B cell (primary cell): ENCODE data around the gene LRRC36. TPM values are rescaled to one million over a fixed set of nuclear protein-coding genes. Genes with fewer than 3 reads are reported as not detected.

Source experiments
- ATAC-seq: fragments of 200-7000 bp; cut with Tn5 transposase; one replicate; pipeline ENCODE4 v1.10.0; 2021; ENCODE audit warnings: low read depth, mild to moderate bottlenecking, moderate number of reproducible peaks, moderate library complexity
- CTCF ChIA-PET: fragments of 350-600 bp; sonication (Branson Sonifier 250); formaldehyde crosslinking; loops from one replicate; lab custom pipeline; 2021; ENCODE audit warnings: antibody characterized with exemption, inconsistent platforms; lab: Charles Lee
- POLR2A ChIA-PET: fragments of 350-600 bp; sonication (Branson Sonifier 250); formaldehyde crosslinking; loops from one replicate; lab custom pipeline; 2021; ENCODE audit warnings: antibody characterized with exemption; lab: Charles Lee
- DNase-seq: peaks from one replicate; pipeline ENCODE4 v3.0.0; 2013
- H2AFZ ChIP-seq: 2 replicates; pipeline ENCODE4 v1.6.1; 2012; ENCODE audit warnings: mild to moderate bottlenecking, low read depth, low read length; ENCODE audit not compliant: insufficient read depth, poor library complexity, severe bottlenecking
- H3K27ac ChIP-seq, 2 donors: 1 replicate in 1 of 2; 2 replicates in 1 of 2; pipeline ENCODE4 v1.5.1; 2012 to 2013; ENCODE audit warnings: low read length in 2 of 2, mild to moderate bottlenecking in 2 of 2, moderate library complexity in 1 of 2
- H3K27me3 ChIP-seq, 4 experiments: fragments of 200-600 bp in 1 of 4; sonication (generic) in 1 of 4; replicated peaks in 1 of 4; 1 replicate in 2 of 4; 2 replicates in 2 of 4; pipeline versions ENCODE4 v1.6.1 to v1.7.0; 2013 to 2016; ENCODE audit warnings: low read length in 3 of 4, mild to moderate bottlenecking in 2 of 4, mixed read lengths in 1 of 4, moderate library complexity in 1 of 4; ENCODE audit not compliant: insufficient read depth in 4 of 4, control insufficient read depth in 3 of 4; ENCODE audit errors: control extremely low read depth in 1 of 4
- H3K36me3 ChIP-seq, 2 experiments: replicated peaks in 1 of 2; 1 replicate in 1 of 2; 2 replicates in 1 of 2; pipeline versions ENCODE4 v1.6.1 to v1.7.1; 2013; ENCODE audit warnings: low read length in 1 of 2; ENCODE audit not compliant: insufficient read depth in 2 of 2, control insufficient read depth in 1 of 2; ENCODE audit errors: control extremely low read depth in 1 of 2, extremely low read depth in 1 of 2
- H3K4me1 ChIP-seq, 2 donors: fragments of 200-600 bp in 1 of 2; sonication (generic) in 1 of 2; 1 replicate in 1 of 2; 2 replicates in 1 of 2; pipeline versions ENCODE4 v1.5.1 to v1.6.1; 2013 to 2017; ENCODE audit warnings: low read length in 2 of 2; ENCODE audit not compliant: control insufficient read depth in 2 of 2, insufficient read depth in 2 of 2
- H3K4me2 ChIP-seq: replicated peaks from 2 replicates; pipeline ENCODE3; 2012; ENCODE audit warnings: mild to moderate bottlenecking, low read depth, low read length; ENCODE audit not compliant: poor library complexity, severe bottlenecking
- H3K4me3 ChIP-seq, 5 experiments: fragments of 200-600 bp in 1 of 5; sonication (generic) in 1 of 5; 1 replicate in 3 of 5; 2 replicates in 2 of 5; pipeline versions ENCODE4 v1.5.1 to v1.7.0; 2011 to 2016; ENCODE audit warnings: low read length in 4 of 5, mild to moderate bottlenecking in 4 of 5, low read depth in 2 of 5, control low read depth in 1 of 5, moderate library complexity in 1 of 5; ENCODE audit not compliant: insufficient read depth in 1 of 5; ENCODE audit errors: control extremely low read depth in 1 of 5, extremely low read depth in 1 of 5
- H3K79me2 ChIP-seq: fragments of 200-600 bp; sonication (generic); one replicate; pipeline ENCODE4 v1.6.0; 2016; ENCODE audit warnings: low read length; ENCODE audit not compliant: control insufficient read depth, insufficient read depth
- H3K9ac ChIP-seq: fragments of 200-600 bp; sonication (generic); 2 replicates; pipeline ENCODE4 v1.6.1; 2017; ENCODE audit warnings: mild to moderate bottlenecking, low read length, moderate library complexity
- H3K9me3 ChIP-seq, 3 donors: one replicate each; pipeline versions ENCODE4 v1.6.1 to v1.7.1; 2013; ENCODE audit warnings: low read length in 2 of 3; ENCODE audit not compliant: control insufficient read depth in 2 of 3, insufficient read depth in 1 of 3; ENCODE audit errors: control extremely low read depth in 1 of 3
- H4K20me1 ChIP-seq: 2 replicates; pipeline ENCODE4 v1.6.0; 2012; ENCODE audit warnings: mild to moderate bottlenecking, low read length; ENCODE audit not compliant: insufficient read depth, control insufficient read depth, poor library complexity, severe bottlenecking
- H3K27ac Mint-ChIP-seq: one replicate; pipeline ENCODE4 v1.8.0; 2021; ENCODE audit warnings: mixed read lengths
- H3K27me3 Mint-ChIP-seq: one replicate; pipeline ENCODE4 v1.8.0; 2021; ENCODE audit warnings: mixed read lengths
- H3K4me1 Mint-ChIP-seq: one replicate; pipeline ENCODE4 v1.8.0; 2021; ENCODE audit warnings: mixed read lengths
- H3K4me3 Mint-ChIP-seq: one replicate; pipeline ENCODE4 v1.8.0; 2021; ENCODE audit warnings: mixed read lengths
- H3K9me3 Mint-ChIP-seq: one replicate; pipeline ENCODE4 v1.8.0; 2022; ENCODE audit warnings: mixed read lengths; ENCODE audit not compliant: insufficient read depth
- EZH2 ChIP-seq: IDR thresholded peaks from 2 replicates; pipeline ENCODE4 v1.6.1; 2012; ENCODE audit warnings: borderline replicate concordance, low read depth, mild to moderate bottlenecking, moderate library complexity, low read length; ENCODE audit not compliant: insufficient read depth, poor library complexity, severe bottlenecking
- WGBS: methylation state at CpG from one replicate; pipeline ENCODE4 v1.1.5; 2013; ENCODE audit warnings: missing lambda C conversion rate; ENCODE audit not compliant: insufficient coverage; 5-methylcytosine and 5-hydroxymethylcytosine counted together
- intact Hi-C: fragments of 100-400 bp; cut with micrococcal nuclease; formaldehyde crosslinking; loops from one replicate; pipeline ENCODE4 v1.10.0; 2022
- polyA plus RNA-seq: library from polyadenylated mRNA; depleted of rRNA; stranded (reverse); fragments of >200 nt; gene quantifications from 2 replicates; pipeline ENCODE4 v1.2.3, GENCODE V29; 2012
- total RNA-seq, 2 donors: library from RNA; stranded (reverse); fragments of 120-200 nt in 1 of 2; gene quantifications; 1 replicate in 1 of 2; 2 replicates in 1 of 2; pipeline versions ENCODE4 v1.2.3 to v1.2.4, GENCODE V29; 2013 to 2022
- TF ChIP-seq, protein P1 (sequence below): fragments of 200-600 bp; IDR thresholded peaks from one replicate; pipeline ENCODE4 v1.8.0; 2022; ENCODE audit warnings: antibody characterized with exemption, mild to moderate bottlenecking

LRRC36 gene
- total and polyA plus RNA-seq, 2 donors (not counting 1 experiment from before 2014, with no cell fraction given): 0.98 TPM; not detected in 1

DNA sequence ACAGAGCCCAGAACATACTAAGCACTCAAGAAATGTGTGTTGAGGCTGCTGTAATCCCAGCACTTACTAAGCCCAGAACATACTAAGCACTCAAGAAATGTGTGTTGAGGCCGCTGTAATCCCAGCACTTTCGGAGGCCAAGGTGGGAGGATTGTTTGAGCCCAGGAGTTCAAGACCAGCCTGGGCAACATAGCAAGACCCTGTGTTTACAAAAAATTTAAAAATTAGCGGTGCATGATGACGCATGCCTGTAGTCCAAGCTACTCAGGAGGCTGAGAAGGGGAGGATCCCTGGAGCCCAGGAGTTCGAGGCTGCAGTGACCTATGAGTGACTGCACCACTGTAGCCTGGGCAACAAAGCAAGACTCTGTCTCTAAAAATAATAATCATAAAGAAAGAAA lies 96.4 kb downstream of the LRRC36 start:
- H2AFZ ChIP-seq: no peak overlapping the region
- H3K9me3 ChIP-seq: no peaks in the 10 kb centered on the region
- no peaks in the 10 kb centered on the region for H3K36me3 ChIP-seq
- no peak overlapping the region for H3K9ac ChIP-seq
- intact Hi-C loops: no loop called here
- Mint-ChIP-seq H3K4me1 (no peaks in the 10 kb centered on the region), H3K27me3 (peaks cover 39% of the 10 kb centered on the region), H3K9me3 (no peaks in the 10 kb centered on the region), H3K27ac (no peak overlapping the region), H3K4me3 (no peak overlapping the region)
- no peak for DNase-seq
- H3K27ac ChIP-seq: no peak overlapping the region
- H3K4me2 ChIP-seq: no peak overlapping the region
- peaks cover 0 to under 1% of the 10 kb centered on the region in 2 donors for H3K4me1 ChIP-seq
- H3K27me3 ChIP-seq: peaks cover 0 to 19% (median 6%) of the 10 kb centered on the region in 4 experiments
- H3K4me3 ChIP-seq: no peak overlapping the region
- 95% methylated on average over 3 of the region's 5 CpGs for WGBS
- no peak for ATAC-seq
- CTCF ChIA-PET: no interaction called here
- no peaks in the 10 kb centered on the region for H4K20me1 ChIP-seq
- H3K79me2 ChIP-seq: no peaks in the 10 kb centered on the region
- TF ChIP-seq, protein P1, sequence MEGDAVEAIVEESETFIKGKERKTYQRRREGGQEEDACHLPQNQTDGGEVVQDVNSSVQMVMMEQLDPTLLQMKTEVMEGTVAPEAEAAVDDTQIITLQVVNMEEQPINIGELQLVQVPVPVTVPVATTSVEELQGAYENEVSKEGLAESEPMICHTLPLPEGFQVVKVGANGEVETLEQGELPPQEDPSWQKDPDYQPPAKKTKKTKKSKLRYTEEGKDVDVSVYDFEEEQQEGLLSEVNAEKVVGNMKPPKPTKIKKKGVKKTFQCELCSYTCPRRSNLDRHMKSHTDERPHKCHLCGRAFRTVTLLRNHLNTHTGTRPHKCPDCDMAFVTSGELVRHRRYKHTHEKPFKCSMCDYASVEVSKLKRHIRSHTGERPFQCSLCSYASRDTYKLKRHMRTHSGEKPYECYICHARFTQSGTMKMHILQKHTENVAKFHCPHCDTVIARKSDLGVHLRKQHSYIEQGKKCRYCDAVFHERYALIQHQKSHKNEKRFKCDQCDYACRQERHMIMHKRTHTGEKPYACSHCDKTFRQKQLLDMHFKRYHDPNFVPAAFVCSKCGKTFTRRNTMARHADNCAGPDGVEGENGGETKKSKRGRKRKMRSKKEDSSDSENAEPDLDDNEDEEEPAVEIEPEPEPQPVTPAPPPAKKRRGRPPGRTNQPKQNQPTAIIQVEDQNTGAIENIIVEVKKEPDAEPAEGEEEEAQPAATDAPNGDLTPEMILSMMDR: no peak
- no peak for TF ChIP-seq EZH2
- POLR2A ChIA-PET: no interaction called here

DNA sequence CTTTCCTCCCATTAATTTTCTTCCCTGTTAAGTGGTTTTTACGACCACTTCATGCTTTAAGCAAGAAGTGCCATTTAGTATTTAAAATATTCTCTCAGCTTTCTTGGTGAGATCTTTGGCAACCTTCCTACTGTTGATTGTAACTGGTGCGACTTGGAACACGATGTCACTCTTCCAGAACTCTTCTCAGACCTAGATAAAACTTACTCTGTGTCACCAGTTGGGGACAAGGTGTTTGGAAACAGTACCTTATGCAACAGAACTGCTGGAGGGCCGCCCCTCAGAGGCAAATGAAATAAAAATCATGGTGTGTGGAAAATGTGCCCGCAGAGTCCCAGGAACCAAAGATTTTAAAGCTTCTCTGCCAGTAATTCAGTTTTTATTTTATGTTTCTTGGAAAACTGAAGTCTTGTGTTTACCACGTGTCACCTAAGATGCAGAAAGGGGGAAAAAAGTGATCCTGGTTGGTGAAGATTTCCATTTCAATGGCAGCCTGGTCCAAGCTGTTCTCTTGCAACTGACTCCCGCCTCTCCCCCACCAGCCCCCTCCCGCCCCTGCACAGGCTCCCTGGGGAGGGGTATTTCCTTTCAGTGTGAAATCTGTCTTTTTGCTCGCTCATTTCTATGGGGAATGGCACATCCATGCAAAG lies 97.1 kb downstream of the LRRC36 start:
- 77% methylated on average over 2 of the region's 9 CpGs for WGBS
- Histone ChIP-seq H3K4me3 (no peak overlapping the region), H3K4me1 (peaks cover 4 to 5% of the 10 kb centered on the region in 2 donors), H3K9me3 (no peaks in the 10 kb centered on the region), H4K20me1 (no peaks in the 10 kb centered on the region), H3K27me3 (peaks cover 0 to 22% (median 4%) of the 10 kb centered on the region in 4 experiments), H3K79me2 (no peaks in the 10 kb centered on the region), H3K9ac (no peak overlapping the region), H3K36me3 (no peaks in the 10 kb centered on the region), H3K4me2 (no peak overlapping the region), H3K27ac (no peak overlapping the region), H2AFZ (no peak overlapping the region)
- intact Hi-C loops: no loop called here
- CTCF ChIA-PET: interaction anchor here (0.5 to 2.1 kb wide), 2 partner anchors 10 to 163 kb away, joined by 5 read pairs; no protein-coding TSS in a partner anchor
- DNase-seq: no peak
- H3K9me3 Mint-ChIP-seq: no peaks in the 10 kb centered on the region
- no peak for ATAC-seq
- H3K27ac Mint-ChIP-seq: no peak overlapping the region
- H3K4me1 Mint-ChIP-seq: no peaks in the 10 kb centered on the region
- no peak overlapping the region for H3K4me3 Mint-ChIP-seq
- peaks cover 42% of the 10 kb centered on the region for H3K27me3 Mint-ChIP-seq
- TF ChIP-seq, protein P1: no peak
- TF ChIP-seq EZH2: no peak
- POLR2A ChIA-PET: no interaction called here
